Prostate gland (tissue), 2 donors: ENCODE data around the gene BTLA. TPM values are rescaled to one million over a fixed set of nuclear protein-coding genes. Genes with fewer than 3 reads are reported as not detected.

Experiments used
- DNase-seq: peaks from one replicate; pipeline ENCODE4 v3.0.0-alpha.2; 2019; ENCODE audit warnings: low spot score
- H3K27ac ChIP-seq, 2 donors: fragments of 200-600 bp; sonication (generic); 2 replicates each; pipeline ENCODE4 v1.5.1; 2017 to 2019
- H3K27me3 ChIP-seq: fragments of 200-600 bp; sonication (generic); replicated peaks from 2 replicates; pipeline ENCODE4 v1.5.1; 2019; ENCODE audit not compliant: insufficient read depth
- H3K36me3 ChIP-seq, 2 donors: fragments of 200-600 bp; sonication (generic); 1 replicate in 1 of 2; 2 replicates in 1 of 2; pipeline versions ENCODE4 v1.5.1 to v1.8.1; 2017 to 2019
- H3K4me1 ChIP-seq: fragments of 200-600 bp; sonication (generic); replicated peaks from 2 replicates; pipeline ENCODE4 v1.5.1; 2019
- H3K4me3 ChIP-seq, 2 donors: fragments of 200-600 bp; sonication (generic); 2 replicates each; pipeline ENCODE4 v1.5.1; 2017 to 2019
- H3K9me3 ChIP-seq: fragments of 200-600 bp; sonication (generic); 2 replicates; pipeline ENCODE4 v1.5.1; 2017
- CTCF ChIP-seq, 4 experiments: fragments of 200-600 bp in 2 of 4; fragments of 450-650 bp in 2 of 4; sonication (generic) in 2 of 4; IDR thresholded peaks; 1 replicate in 3 of 4; 2 replicates in 1 of 4; pipeline ENCODE4 v1.5.1; 2016 to 2019; ENCODE audit warnings: antibody characterized with exemption in 4 of 4, mild to moderate bottlenecking in 2 of 4, moderate library complexity in 2 of 4
- POLR2A ChIP-seq: fragments of 450-650 bp; IDR thresholded peaks from one replicate; pipeline ENCODE4 v1.6.1; 2016; ENCODE audit warnings: antibody characterized with exemption, mild to moderate bottlenecking
- POLR2AphosphoS5 ChIP-seq: sonication (generic); formaldehyde crosslinking; IDR thresholded peaks from one replicate; pipeline ENCODE4 v1.6.1; 2017; ENCODE audit warnings: antibody characterized with exemption
- WGBS: methylation state at CpG from one replicate; pipeline ENCODE4 v1.1.5; 2018; 5-methylcytosine and 5-hydroxymethylcytosine counted together
- intact Hi-C: fragments of 100-400 bp; cut with DNase I; formaldehyde crosslinking; loops from one replicate; pipeline ENCODE4 v1.14.2; 2022
- total RNA-seq, 2 donors: library from RNA; depleted of rRNA; stranded (reverse); fragments of >200 nt; gene quantifications; one replicate each; pipeline ENCODE4 v1.1.0, GENCODE V29; 2016

Gene BTLA
- total RNA-seq, 2 donors from 2014 or later = 2.6 TPM; not detected in 1

GRCh38 chr3:112482675-112483074 lies 16.6 kb downstream of the BTLA start:
- no peak for DNase-seq

GRCh38 chr3:112481302-112481721 lies 18.0 kb downstream of the BTLA start:
- H3K4me1 ChIP-seq = no peaks in the 10 kb centered on the region
- no peaks in the 10 kb centered on the region for H3K36me3 ChIP-seq
- H3K27me3 ChIP-seq = no peaks in the 10 kb centered on the region
- DNase-seq = no peak
- H3K27ac ChIP-seq = no peak overlapping the region
- H3K4me3 ChIP-seq = no peak overlapping the region
- intact Hi-C loops = no loop called here
- TF ChIP-seq POLR2A (no peak), POLR2AphosphoS5 (no peak), CTCF (IDR thresholded peaks at IDR 0.05) (no peak)
- H3K9me3 ChIP-seq = no peaks in the 10 kb centered on the region

More at GRCh38 chr3:112482675-112483074, 16.6 kb downstream of the BTLA start:
- WGBS = 72% methylated on average over 1 of the region's 1 CpG
- Histone ChIP-seq H3K27ac (no peak overlapping the region), H3K36me3 (no peaks in the 10 kb centered on the region), H3K4me3 (no peak overlapping the region), H3K27me3 (no peaks in the 10 kb centered on the region), H3K4me1 (no peaks in the 10 kb centered on the region), H3K9me3 (no peaks in the 10 kb centered on the region)
- intact Hi-C loops = no loop called here
- TF ChIP-seq POLR2AphosphoS5 (no peak), CTCF (IDR thresholded peaks at IDR 0.05) (no peak), POLR2A (no peak)

- Histone ChIP-seq H3K27ac (no peak overlapping the region), H3K36me3 (no peaks in the 10 kb centered on the region), H3K4me3 (no peak overlapping the region), H3K9me3 (no peaks in the 10 kb centered on the region), H3K4me1 (no peaks in the 10 kb centered on the region), H3K27me3 (no peaks in the 10 kb centered on the region)
- TF ChIP-seq POLR2AphosphoS5 (no peak), POLR2A (no peak), CTCF (IDR thresholded peaks at IDR 0.05) (no peak)
- no peak for DNase-seq
- 81% methylated on average over 1 of the region's 1 CpG for WGBS
- intact Hi-C loops = no loop called here
These were observed 21.4 kb downstream of the BTLA start for GRCh38 chr3:112477891-112478290.

GRCh38 chr3:112476346-112476745 lies 22.9 kb downstream of the BTLA start:
- TF ChIP-seq POLR2AphosphoS5 = no peak
- TF ChIP-seq POLR2A = no peak
- Histone ChIP-seq H3K36me3 (no peaks in the 10 kb centered on the region), H3K27me3 (no peaks in the 10 kb centered on the region), H3K4me3 (no peak overlapping the region), H3K27ac (no peak overlapping the region), H3K9me3 (no peaks in the 10 kb centered on the region), H3K4me1 (no peaks in the 10 kb centered on the region)
- intact Hi-C loops = no loop called here
- no peak for DNase-seq
- WGBS = 96% methylated on average over 1 of the region's 1 CpG

GRCh38 chr3:112474796-112475195 lies 24.5 kb downstream of the BTLA start:
- no peak overlapping the region for H3K4me3 ChIP-seq
- no peaks in the 10 kb centered on the region for H3K9me3 ChIP-seq
- no peaks in the 10 kb centered on the region for H3K4me1 ChIP-seq
- WGBS = 91% methylated on average over 2 of the region's 2 CpGs
- no peak overlapping the region for H3K27ac ChIP-seq
- DNase-seq = no peak
- H3K36me3 ChIP-seq = no peaks in the 10 kb centered on the region
- H3K27me3 ChIP-seq = no peaks in the 10 kb centered on the region
- intact Hi-C loops = no loop called here
- TF ChIP-seq CTCF (IDR thresholded peaks at IDR 0.05) (no peak), POLR2AphosphoS5 (no peak), POLR2A (no peak)
